Pons (tissue), 1 donor: ENCODE results near the gene KLK7.

Experiments
- DNase-seq: peaks from one replicate; pipeline ENCODE4 v3.0.0-alpha.2; 2016; ENCODE audit warnings: low spot score

The KLK7 gene

GRCh38 chr19:50983625-50984292 lies at the start of gene KLK7:
KLK7 (minus strand) TSS chr19:50983917; CDS start chr19:50982399, 1,518 bp downstream.
- no peak for DNase-seq

- DNase-seq, result no peak
Measured at GRCh38 chr19:51031880-51032225, 48.1 kb upstream of the KLK7 start.

GRCh38 chr19:51031220-51031879 lies 47.6 kb upstream of the KLK7 start:
- DNase-seq, result no peak

DNA sequence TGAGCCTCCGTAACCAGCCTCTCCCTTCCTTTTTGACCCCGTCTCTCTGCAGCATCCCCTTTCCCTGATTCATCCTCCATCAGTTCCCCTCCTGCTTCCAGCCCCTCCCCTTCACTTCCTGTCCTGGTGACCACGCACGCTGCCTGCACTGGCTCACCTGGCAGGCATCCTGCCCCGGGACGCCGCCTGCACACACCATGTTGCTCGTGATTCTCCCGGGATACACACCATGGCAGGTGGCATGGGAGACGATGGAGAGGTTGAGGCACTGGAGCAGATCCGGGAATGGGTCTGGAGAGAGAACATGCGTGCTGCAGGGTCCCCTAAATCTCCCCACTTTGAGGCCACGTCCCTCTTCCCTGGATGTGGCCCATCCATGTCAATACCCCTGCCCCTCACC lies 46.9 kb upstream of the KLK7 start:
- no peak for DNase-seq

DNA sequence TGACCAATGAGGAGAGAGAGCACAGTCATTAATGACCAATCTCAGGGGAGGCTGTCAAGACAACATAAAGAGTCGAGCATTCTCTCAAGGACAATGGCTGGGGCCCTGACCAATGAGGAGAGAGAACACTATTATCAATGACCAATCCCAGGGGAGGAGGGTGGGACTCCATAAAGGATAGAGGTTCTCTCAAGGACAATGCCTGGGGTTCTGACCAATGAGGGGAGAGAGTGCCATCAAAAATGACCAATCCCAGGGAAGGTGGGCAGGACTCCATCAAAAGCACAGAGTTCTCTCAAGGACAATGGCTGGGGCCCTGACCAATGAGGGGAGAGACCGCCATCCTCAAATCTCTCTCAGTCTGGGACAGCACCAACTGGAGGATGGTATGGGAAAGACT lies 46.0 kb upstream of the KLK7 start:
- DNase-seq, result no peak

DNA sequence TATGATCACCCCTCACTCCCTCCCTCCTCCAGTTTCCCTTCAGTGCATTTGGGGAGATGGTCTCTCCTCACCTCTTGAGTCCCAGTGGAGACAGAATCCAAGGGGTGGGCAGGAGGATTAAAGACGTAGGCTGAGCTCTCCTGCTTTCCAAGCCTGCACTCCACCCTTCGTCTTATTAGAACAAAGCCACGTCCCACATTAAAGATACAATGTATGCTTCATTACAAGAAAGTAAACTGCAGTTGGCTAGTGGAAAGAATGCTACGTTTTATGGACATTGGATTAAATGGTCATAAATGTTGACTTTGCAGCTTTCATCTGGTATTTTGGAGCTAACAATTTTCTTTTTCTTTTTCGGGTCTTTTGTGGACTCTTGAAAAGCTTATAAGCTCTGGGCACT lies 44.2 kb upstream of the KLK7 start:
- no peak for DNase-seq

DNA sequence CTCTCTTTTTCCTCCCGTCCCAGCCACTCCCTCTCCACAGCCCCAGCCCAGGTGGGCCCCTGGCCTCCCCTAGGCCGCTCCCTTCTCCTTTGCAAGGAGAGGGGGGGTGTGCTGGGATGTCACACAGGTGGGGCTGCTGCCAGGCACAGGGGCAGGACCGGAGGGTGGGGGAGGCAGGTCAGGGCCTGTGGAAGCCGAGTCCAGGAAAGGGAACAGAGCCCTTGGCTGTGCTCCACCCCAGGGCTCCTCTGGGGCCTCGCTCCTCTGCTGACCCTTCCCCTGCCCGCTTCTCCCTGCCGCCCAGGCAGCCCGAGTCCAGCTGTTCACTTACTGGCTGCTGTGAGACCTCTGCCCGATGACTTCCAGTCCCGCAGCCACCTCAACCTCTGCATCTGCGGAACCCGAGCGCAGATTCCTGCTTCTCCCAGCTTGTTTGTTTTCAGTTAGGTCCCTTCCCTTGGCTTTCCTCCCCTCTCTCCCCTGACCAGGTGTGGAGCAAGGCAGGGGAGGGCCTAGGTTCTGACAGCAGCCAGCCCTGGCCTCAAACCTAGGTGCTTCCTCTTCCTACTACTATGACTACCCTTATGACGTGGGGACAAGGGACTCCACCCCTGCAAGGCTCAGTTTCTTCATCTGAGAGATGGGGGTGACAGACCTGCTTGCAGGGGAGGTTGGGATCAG lies 43.5 kb upstream of the KLK7 start:
- DNase-seq, result no peak

GRCh38 chr19:51026554-51026831 lies 42.8 kb upstream of the KLK7 start, which contains the start of gene KLK11:
KLK11 (minus strand) TSS chr19:51026616; CDS start chr19:51025631, 985 bp downstream.
- DNase-seq, result no peak

DNA sequence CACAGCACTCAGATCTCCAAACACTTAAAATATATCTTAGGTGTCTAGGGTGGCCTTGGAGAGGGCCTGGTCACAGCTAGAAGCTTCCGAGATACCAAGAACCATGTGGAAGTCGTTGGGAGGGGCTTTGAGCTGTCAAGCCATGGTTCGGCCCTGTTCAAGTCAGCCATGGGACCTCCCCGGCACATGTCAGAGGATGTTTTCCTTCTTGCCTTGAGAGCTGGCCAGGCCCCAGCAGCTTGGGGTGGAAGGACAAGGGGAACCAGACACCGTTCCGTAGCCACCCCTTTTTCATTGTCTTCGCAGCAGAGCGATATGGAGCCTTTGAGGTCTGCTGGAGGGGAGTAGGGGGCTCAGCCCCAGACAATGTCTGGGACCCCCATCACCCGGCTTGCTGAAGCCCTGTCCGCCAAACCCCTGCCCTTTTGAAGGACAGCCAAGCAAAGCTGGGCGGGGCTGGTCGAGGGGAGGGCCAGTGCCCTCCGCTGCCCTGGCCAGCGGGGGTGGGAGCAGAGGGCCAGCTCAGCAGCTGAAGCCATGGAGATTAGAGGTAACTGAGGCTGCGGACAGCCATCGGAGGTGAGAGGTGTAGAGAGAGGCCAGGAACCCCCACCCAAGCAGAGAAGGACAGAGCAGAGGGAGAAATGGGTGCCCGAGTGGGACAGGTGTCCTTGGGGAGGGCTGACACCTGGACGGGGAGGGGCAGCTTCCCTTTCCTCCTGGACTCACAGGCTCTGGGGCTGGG lies 42.3 kb upstream of the KLK7 start:
- no peak for DNase-seq

- DNase-seq, result no peak
Measured at GRCh38 chr19:51025401-51025800, 41.7 kb upstream of the KLK7 start.

DNA sequence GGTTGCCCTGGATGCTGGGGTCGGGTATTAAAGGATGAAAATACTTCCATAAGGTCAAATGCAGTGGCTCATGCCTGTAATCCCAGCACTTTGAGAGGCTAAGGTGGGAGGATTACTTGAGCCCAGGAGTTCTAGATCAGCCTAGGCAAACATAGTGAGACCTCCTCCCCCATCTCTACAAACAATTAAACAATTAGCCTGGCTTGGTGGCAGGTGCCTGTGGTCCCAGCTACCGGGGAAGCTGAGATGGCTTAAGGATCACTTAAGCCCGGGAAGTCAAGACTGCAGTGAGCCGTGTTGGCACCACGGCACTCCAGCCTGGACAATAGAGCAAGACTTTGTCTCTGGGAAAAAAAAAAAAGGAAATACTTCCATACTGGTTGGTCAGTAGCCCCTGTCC lies 41.2 kb upstream of the KLK7 start:
- DNase-seq, result no peak

DNA sequence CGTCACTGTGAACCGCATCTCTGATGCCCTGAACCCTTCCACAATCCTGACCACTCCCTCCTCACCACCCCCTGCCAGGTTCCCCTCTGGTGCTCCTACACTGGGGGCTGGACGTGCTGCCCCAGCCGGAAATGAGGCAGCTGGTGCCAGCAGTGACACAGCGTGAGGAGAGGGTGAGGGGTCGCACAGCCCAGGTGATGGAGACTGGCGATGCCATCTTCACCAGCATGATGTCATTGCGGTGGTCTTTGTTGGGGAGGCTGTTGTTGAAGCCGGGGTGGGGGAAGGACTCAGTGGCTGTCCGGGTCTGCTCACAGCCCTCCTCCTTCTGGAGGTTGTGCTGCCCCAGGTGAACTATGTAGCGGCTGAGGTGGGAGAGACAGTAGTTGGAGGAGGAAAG lies 40.2 kb upstream of the KLK7 start:
- DNase-seq, result no peak

- no peak for DNase-seq
Measured at GRCh38 chr19:51022526-51022925, 38.8 kb upstream of the KLK7 start.

GRCh38 chr19:51020988-51021651 lies 37.4 kb upstream of the KLK7 start:
- DNase-seq, result peak; percentile 72

DNA sequence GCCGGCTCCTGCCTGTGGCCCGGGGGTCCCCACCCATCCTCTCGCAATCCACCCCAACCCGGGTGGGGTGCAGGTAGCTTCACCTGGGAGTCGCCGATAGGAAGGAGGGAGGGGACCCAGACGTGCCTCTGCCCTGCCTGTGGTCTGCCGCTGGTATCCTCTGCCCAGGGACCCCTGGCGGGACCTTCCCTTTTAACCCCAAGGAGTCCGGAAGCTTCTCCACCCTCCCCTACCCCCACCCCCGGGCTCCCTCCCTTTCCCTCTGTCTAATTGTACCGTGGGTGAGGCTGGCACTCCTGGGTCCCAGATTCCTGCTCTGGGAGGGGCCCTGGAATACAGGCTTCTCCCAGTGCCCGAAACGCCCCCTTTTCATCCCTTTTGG lies 35.8 kb upstream of the KLK7 start, which contains the start of gene KLK10:
Gene KLK10 (minus strand): TSS at position 166 of the 382 bp plus-strand sequence. CDS start 579 bp downstream, outside the sequence.
- no peak for DNase-seq

DNA sequence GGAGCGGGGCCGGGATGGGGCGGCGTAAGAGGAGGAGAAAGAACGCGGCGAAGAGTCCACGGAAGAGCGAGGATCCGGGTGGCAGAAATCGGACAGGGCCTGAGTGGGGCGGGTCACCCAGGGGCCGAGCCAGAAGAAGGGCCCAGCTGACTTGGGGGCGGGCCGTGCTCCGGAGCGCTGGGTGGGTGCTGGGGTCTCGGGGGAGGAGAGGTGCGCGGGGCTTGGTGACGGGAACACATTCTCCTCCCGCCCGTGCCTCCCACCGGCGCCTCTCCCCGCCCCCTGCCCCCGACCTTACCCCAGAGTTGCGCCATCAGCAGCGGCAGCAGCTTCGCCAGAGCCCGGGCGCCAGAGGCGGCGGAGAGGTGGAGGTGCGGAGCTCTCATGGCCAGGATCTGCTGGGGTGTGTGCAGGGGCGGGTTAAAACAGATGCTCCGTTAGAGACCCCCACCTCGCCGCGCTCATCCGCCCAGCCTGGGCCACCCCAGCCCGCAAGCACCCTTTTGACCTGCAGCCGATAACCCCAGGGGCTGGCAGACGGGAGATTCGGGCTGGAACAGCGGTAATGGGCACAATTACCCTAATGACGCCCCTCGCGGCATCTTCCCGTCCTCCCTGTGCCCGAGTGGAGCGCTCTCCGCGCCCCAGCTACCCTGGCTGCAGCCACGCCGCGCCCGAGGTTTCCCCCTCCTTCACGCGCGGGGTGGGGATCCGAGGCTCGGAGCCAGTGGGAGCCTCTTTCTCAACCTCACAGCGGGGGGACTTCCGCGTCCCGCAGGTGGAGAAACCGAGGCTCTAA lies 35.2 kb upstream of the KLK7 start:
- DNase-seq, result no peak

GRCh38 chr19:51016798-51017683 lies 33.3 kb upstream of the KLK7 start:
- DNase-seq, result peak; percentile 59

DNA sequence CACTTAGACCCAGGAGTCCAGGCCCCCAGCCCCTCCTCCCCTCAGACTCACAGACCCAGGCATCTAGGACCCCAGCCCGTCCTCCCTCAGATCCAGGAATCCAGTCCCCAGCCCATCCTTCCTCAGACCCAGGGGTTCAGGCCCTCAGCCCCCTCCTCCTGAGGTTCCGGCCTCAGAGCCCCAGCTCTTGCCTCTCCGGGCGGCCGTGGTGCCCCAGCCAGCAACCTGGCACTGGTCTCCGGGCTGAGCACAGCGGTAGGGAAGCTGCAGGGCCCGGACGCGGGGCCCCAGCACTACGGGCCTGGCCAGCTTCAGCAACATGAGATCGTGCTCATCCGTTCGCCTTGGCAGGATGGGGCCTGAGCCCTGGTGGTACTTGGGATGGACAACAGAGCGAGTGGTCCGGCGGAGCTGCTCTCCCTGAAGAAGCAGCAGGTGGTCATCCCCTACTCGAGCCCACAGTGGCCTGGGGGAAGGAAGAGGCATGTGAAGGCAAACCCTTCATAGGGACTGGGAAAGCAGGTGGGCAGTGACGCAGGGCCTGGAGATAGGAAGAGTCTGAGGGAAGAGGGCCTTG lies 32.1 kb upstream of the KLK7 start:
- DNase-seq, result no peak

GRCh38 chr19:51014242-51014641 lies 30.5 kb upstream of the KLK7 start:
- no peak for DNase-seq

GRCh38 chr19:51012661-51013190 lies 29.0 kb upstream of the KLK7 start:
- DNase-seq, result no peak
